HEK293 (cell line): ENCODE results near the gene ERI3.

Experiments used
- CTCF ChIA-PET: fragments of 350-600 bp; formaldehyde crosslinking; extraction: SDS; loops from one replicate; lab custom pipeline; 2021; ENCODE audit warnings: antibody characterized with exemption; lab: Yijun Ruan, JAX
- POLR2A ChIA-PET: fragments of 300-600 bp; formaldehyde crosslinking; extraction: SDS; loops from one replicate; lab custom pipeline; 2020; ENCODE audit warnings: antibody characterized with exemption, inconsistent platforms; lab: Yijun Ruan, JAX
- H3K27ac ChIP-seq: fragments of 200-500 bp; sonication (Bioruptor generic); 2 replicates; pipeline ENCODE4 v1.5.1; 2014; ENCODE audit warnings: low read depth, low read length, control low read depth, inconsistent platforms; ENCODE audit errors: extremely low read depth
- H3K36me3 ChIP-seq, 2 experiments: fragments of 200-500 bp in 1 of 2; sonication (Bioruptor generic) in 1 of 2; 1 replicate in 1 of 2; 2 replicates in 1 of 2; pipeline ENCODE4 v1.5.1; 2014 to 2017; ENCODE audit warnings: inconsistent platforms in 2 of 2, low read length in 2 of 2; ENCODE audit not compliant: control insufficient read depth in 2 of 2, insufficient read depth in 1 of 2
- H3K4me1 ChIP-seq: fragments of 200-500 bp; sonication (Bioruptor generic); 2 replicates; pipeline ENCODE4 v1.5.1; 2014; ENCODE audit warnings: mild to moderate bottlenecking, low read length, inconsistent platforms; ENCODE audit not compliant: control insufficient read depth, insufficient read depth
- H3K4me3 ChIP-seq: 2 replicates; pipeline ENCODE4 v1.5.1; 2011; ENCODE audit warnings: low read depth, mild to moderate bottlenecking, control low read depth, low read length, moderate library complexity
- H3K9me3 ChIP-seq: fragments of 200-500 bp; sonication (Bioruptor generic); 2 replicates; pipeline ENCODE4 v1.5.1; 2014; ENCODE audit warnings: low read depth, low read length, inconsistent platforms; ENCODE audit not compliant: control insufficient read depth, insufficient read depth
- GLIS1 ChIP-seq: fragments of 450-650 bp; formaldehyde crosslinking; IDR thresholded peaks from 2 replicates; pipeline ENCODE4 v1.5.1; 2016; ENCODE audit warnings: missing biosample characterization, missing genetic modification characterization
- IKZF3 ChIP-seq: fragments of 450-650 bp; IDR thresholded peaks from 2 replicates; pipeline ENCODE4 v1.5.0; 2018; ENCODE audit warnings: missing biosample characterization, mild to moderate bottlenecking, missing genetic modification characterization, moderate library complexity
- PRDM4 ChIP-seq: fragments of 450-650 bp; formaldehyde crosslinking; IDR thresholded peaks from 2 replicates; pipeline ENCODE4 v1.5.1; 2017; ENCODE audit warnings: missing biosample characterization, missing genetic modification characterization
- SP7 ChIP-seq: fragments of 450-650 bp; formaldehyde crosslinking; IDR thresholded peaks from 2 replicates; pipeline ENCODE4 v1.5.1; 2016; ENCODE audit warnings: missing biosample characterization, missing genetic modification characterization
- TSHZ1 ChIP-seq: fragments of 450-650 bp; formaldehyde crosslinking; IDR thresholded peaks from 2 replicates; pipeline ENCODE4 v1.5.1; 2016; ENCODE audit warnings: missing biosample characterization, missing genetic modification characterization, borderline replicate concordance
- ZBTB17 ChIP-seq: fragments of 450-650 bp; formaldehyde crosslinking; IDR thresholded peaks from 2 replicates; pipeline ENCODE4 v1.5.1; 2016; ENCODE audit warnings: missing biosample characterization, missing genetic modification characterization
- ZNF335 ChIP-seq: fragments of 450-650 bp; formaldehyde crosslinking; conservative IDR thresholded peaks from 2 replicates; pipeline ENCODE4 v1.5.1; 2016; ENCODE audit warnings: missing biosample characterization, missing genetic modification characterization
- ZNF366 ChIP-seq: fragments of 450-650 bp; formaldehyde crosslinking; conservative IDR thresholded peaks from 2 replicates; pipeline ENCODE4 v1.5.1; 2016; ENCODE audit warnings: missing biosample characterization, missing genetic modification characterization
- ZNF707 ChIP-seq: fragments of 450-650 bp; formaldehyde crosslinking; IDR thresholded peaks from 2 replicates; pipeline ENCODE4 v1.5.1; 2016; ENCODE audit warnings: missing biosample characterization, missing genetic modification characterization
- ZNF785 ChIP-seq: fragments of 450-650 bp; formaldehyde crosslinking; IDR thresholded peaks from 2 replicates; pipeline ENCODE4 v1.5.1; 2016; ENCODE audit warnings: missing biosample characterization, missing genetic modification characterization
- TF ChIP-seq, protein P1 (sequence below): fragments of 450-650 bp; formaldehyde crosslinking; IDR thresholded peaks from 2 replicates; pipeline ENCODE4 v1.5.1; 2017; ENCODE audit warnings: missing biosample characterization, missing genetic modification characterization
- TF ChIP-seq, protein P2 (sequence below): fragments of 450-650 bp; formaldehyde crosslinking; IDR thresholded peaks from 2 replicates; pipeline ENCODE4 v1.5.1; 2016; ENCODE audit warnings: missing biosample characterization, missing genetic modification characterization

Gene ERI3

GRCh38 chr1:44275991-44276405 is 79.1 kb downstream of the ERI3 start (continued):
- TF ChIP-seq ZNF366 (tag by site-specific recombination) (peak; percentile 24; the same call in 1 of the 2 replicates), ZNF707 (tag by site-specific recombination) (no peak), IKZF3 (peak; percentile 32; the same call in 1 of the 2 replicates), ZBTB17 (tag by site-specific recombination) (0 out of 2 replicates have a peak, but pooled peaks have one; percentile 2), SP7 (tag by site-specific recombination) (peak; percentile 47; the same call in 1 of the 2 replicates)
- TF ChIP-seq, protein P1, sequence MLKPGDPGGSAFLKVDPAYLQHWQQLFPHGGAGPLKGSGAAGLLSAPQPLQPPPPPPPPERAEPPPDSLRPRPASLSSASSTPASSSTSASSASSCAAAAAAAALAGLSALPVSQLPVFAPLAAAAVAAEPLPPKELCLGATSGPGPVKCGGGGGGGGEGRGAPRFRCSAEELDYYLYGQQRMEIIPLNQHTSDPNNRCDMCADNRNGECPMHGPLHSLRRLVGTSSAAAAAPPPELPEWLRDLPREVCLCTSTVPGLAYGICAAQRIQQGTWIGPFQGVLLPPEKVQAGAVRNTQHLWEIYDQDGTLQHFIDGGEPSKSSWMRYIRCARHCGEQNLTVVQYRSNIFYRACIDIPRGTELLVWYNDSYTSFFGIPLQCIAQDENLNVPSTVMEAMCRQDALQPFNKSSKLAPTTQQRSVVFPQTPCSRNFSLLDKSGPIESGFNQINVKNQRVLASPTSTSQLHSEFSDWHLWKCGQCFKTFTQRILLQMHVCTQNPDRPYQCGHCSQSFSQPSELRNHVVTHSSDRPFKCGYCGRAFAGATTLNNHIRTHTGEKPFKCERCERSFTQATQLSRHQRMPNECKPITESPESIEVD (tag by site-specific recombination): peak; percentile 38; the same call in 1 of the 2 replicates

DNA sequence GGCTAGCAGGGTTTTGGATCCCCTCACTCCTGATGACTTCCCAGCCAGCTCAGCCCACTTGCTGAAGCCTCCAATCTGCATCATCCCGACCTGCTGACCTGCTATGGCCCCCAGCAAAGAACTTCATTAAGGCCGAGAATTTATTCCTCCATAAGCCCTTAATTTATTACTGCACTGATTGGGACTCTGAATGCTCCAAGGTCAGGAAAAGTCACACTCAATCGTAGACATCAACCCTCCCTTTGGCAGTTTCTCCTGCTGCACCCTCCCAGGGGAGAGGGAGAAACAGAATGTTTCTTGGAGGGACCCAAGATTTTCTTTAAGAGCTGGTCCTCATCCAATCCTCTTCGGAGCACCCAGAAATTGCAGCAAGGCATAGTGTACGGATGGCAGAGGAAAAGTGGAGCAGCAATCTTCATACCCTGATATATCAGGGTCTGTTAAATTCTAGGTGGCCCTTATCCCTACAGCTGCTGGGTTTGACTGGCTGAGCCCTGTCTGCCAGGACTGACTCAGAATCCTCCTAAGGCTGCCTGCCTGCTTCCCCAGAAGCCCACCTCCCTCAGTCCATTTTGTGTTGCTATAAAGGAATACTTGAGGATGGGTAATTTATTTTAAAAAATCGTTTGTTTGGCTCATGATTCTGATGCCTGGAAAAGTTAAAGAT is 79.6 kb downstream of the ERI3 start:
- peaks cover 0 to 10% of the 10 kb centered on the region in 2 experiments; a peak in 1 of 3 replicates for H3K36me3 ChIP-seq
- TF ChIP-seq TSHZ1 (tag by site-specific recombination) (no peak), ZBTB17 (tag by site-specific recombination) (0 out of 2 replicates have a peak, but pooled peaks have one; percentile 29), GLIS1 (tag by site-specific recombination) (peak; percentile 34; the same call in 1 of the 2 replicates), PRDM4 (tag by site-specific recombination) (peak; percentile 63), ZNF785 (tag by site-specific recombination) (no peak), ZNF335 (peak; percentile 38; the same call in 1 of the 2 replicates)
- TF ChIP-seq, protein P2, sequence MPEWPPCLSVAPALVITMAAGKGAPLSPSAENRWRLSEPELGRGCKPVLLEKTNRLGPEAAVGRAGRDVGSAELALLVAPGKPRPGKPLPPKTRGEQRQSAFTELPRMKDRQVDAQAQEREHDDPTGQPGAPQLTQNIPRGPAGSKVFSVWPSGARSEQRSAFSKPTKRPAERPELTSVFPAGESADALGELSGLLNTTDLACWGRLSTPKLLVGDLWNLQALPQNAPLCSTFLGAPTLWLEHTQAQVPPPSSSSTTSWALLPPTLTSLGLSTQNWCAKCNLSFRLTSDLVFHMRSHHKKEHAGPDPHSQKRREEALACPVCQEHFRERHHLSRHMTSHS: no peak
- H3K4me3 ChIP-seq: no peak overlapping the region
- ChIA-PET POLR2A (no interaction called here), CTCF (interaction anchor here (1.5 kb wide), 1 partner anchor 57 kb away, joined by 3 read pairs; no protein-coding TSS in a partner anchor)
- H3K27ac ChIP-seq: no peak overlapping the region; the same call in 1 of the 2 replicates
- H3K9me3 ChIP-seq: no peaks in the 10 kb centered on the region
- peaks cover 13% of the 10 kb centered on the region for H3K4me1 ChIP-seq
